ENCODE data around the gene CDC5L.
A peak's percentile ranks its signal among the peaks of the same experiment; 100 is the strongest.
"Not testable (repeated sequence)": the region's sequence is repeated elsewhere in the genome, so short reads cannot be mapped to it uniquely, and the experiment has no call there.

Gene CDC5L

DNA sequence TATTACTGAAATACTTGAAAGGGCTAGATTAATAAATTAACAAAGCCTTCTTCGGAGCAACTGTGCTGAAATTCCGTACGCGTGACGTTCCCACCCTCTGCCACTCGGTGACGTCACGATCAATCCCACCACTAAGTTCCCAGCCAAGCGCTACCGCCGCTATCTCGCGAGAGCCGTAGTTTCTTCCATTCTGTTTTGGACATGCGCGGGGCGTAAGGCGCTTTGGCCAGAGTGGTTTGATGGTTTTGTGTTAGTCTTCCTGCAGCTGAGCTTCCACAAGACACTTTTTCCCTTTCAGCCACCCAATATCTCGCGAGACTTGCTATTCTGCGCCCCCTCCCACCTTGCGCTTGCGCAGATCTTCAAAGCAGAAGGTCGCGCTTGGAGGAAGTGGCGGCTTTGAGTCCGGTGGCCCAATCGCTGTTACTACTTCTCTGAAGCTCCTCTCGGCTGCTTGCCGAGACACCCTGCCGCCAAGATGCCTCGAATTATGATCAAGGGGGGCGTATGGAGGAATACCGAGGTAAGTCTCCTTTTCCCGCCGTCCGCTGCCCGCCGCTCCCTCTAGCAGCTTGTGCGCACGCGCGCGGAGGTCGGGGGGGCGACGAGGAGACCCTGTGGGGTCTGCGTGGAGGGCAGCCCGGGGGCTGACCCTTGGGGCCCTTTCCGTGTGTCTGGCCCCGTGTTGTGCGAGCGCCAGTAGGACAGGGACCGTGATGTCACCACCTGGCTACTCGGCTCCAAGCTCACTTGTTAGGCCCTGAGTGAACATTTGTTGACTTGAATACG, at the start of gene CDC5L:
CDC5L (plus strand) TSS at position 361 of the 789 bp plus-strand sequence; CDS start at position 479, 118 bp downstream.
- DNase-seq, result peak; percentile 81 to 96 (median 92)
- intact Hi-C loops (cut with DNase I), result no loop called here

DNA sequence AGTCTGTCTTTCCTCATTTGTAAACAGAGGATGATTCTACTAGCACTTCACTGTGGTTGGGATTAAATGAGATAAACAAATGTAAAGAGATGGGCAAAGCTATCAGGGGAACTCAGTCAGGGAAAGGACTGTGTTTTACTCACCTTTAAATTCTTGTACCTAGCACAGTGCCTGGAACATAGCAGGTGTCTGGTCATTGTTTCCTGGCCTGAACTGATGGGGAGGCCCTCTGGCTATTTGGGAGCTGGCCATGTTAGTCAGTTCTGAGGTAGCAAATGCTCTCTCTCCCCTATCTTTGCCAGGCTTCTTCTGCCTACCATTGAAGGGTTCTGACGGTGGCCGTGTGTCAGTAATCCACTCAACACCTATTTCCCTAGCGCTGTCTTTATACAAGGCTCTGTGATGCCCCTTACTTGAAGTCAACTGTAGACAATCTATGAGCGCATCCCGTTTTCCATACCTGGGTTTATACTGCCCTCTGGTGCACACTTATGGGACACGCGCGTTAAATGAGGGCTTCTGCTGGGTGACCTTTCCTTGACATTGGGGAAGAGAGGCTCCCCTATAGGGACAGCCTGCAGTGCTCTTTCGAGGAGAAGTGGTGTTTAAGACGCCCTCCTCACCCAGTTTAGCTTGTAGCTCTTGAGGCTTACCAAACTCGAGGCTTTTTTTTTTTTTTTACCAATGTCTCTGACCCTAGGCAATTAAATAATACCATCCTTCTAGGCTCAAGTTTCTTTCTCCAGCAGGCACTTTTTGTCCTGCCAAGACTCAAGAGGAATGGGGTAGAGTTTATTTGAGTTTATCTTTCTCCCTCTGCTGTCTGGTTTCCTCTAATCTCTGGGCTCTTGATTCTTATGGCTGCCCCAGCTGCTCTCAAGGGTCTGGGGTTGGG, 49.0 kb upstream of the CDC5L start:
- peak; percentile 30 to 87 (median 70) for DNase-seq
- intact Hi-C loops (cut with DNase I), result loop anchor here (5.0 to 10.0 kb wide), 2 partner anchors 71 to 164 kb away; partner anchors contain the start of gene NFKBIE

DNA sequence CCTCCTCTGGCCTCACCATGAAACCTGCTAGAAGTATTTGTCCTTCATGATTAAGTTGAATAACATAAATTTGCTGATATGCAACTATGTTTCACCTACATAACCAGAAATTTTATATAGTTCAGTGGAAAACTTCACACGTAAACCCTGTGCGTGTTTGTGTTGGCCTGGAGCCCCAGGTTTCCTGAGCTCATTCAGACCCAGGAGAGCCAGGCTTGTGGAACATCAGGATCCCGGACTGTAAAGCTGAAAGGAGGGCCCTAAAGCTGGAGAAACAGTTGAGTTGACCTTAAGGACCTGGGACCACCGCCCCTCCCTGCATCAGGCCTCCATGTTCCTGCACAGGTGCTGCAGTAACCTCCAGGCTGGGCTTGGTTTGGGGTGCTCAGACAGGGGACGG, 48.2 kb upstream of the CDC5L start:
- DNase-seq, result no peak
- intact Hi-C loops (cut with DNase I), result loop anchor here (5.0 to 10.0 kb wide), 2 partner anchors 72 to 164 kb away; partner anchors contain the start of gene NFKBIE

DNA sequence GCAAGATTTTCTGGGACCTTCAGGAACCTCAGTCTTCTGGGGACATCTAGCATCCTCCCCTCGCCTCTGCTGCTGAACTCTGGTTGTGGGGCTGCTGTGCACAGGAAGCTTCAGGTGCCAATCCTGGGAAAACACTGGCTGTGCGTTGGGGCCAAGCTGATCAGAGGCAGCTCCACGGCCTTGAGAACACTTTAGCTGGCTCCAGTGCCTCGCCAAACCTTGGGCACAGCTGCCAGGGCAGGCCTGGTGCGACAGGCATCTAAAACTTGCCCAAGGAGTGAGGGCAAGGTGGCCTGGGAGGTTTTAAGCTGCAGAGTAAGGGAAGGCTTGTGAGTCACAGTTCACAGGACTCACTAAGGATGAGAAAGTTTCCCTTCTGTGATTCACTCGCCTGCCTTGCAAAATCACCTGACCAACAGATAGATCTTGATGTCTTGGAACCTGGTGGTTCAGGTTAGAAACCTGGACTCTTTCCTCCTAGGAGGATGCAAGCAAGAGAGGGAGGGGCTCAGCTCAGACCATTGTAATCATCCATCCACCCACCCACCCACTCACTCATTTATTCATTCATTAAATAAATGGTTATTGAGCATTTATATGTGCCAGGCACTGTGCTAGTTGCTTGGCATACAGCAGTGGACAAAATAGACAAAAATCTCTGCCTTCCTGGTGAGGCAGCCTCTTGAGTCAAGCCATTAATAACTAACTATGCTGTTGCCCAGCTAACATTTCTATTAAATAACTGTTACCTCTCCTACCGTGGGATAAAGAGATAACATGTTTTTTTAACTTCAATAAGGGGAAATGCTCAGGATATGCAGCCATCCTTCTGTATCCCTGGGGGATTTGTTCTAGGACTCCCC, 47.5 kb upstream of the CDC5L start:
- intact Hi-C loops (cut with DNase I), result loop anchor here (5.0 to 10.0 kb wide), 2 partner anchors 73 to 165 kb away; partner anchors contain the start of gene NFKBIE
- no peak for DNase-seq

DNA sequence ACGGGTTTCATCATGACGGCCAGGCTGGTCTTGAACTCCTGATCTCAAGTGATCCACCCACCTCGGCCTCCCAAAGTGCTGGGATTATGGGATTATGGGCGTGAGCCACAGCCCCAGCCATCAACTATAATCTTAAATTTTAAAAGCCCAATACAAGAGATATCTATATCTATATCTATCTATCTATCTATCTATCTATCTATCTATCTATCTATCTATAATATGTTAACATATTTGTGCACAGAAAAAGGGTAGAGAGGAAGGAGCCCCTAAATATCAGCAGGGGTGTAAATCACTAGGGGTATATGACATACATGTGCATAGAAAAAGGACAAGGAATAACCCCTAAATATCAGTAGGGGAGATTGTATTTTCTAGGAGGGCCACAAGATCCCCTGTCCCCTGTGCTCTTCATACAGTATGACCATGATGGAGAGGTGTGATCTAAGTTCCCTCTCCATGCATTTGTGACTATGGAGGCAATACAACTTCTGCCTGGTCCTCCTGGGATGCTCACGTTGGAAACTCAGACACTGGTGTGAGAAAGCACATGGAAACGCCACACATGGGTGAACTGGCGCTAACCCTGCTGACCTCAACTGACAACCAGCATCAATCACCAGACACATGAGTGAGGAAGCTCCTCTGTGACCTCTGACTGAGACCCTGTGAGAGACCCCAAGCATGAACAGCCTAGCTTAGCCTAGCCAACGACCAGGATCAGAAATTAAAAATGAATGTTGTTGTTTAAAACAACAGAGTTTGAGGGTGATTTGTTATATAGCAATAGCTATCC, 46.2 kb upstream of the CDC5L start:
- intact Hi-C loops (cut with DNase I), result no loop called here
- DNase-seq, result no peak

DNA sequence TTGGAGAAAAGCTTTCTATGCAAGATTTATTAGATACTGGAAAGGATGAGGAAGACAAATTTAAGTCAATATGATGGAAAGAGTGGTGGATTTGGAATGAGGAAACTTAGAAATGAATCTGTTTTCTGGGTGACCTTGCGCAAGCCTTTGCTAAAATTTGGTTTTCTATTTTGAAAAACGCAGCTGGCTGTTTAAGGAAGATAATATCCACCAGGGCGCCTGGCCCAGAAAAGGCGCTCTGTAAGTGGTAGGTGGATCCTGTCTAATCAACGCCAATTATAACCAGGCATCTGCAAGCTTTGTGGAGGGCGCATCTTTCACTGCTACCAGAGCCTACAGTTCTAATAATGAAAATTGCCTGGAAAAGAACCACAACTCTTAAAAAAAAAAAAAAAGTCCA, 45.5 kb upstream of the CDC5L start:
- intact Hi-C loops (cut with DNase I), result no loop called here
- DNase-seq, result peak in 22 of 42 donors; percentile 13 to 72 (median 31)

DNA sequence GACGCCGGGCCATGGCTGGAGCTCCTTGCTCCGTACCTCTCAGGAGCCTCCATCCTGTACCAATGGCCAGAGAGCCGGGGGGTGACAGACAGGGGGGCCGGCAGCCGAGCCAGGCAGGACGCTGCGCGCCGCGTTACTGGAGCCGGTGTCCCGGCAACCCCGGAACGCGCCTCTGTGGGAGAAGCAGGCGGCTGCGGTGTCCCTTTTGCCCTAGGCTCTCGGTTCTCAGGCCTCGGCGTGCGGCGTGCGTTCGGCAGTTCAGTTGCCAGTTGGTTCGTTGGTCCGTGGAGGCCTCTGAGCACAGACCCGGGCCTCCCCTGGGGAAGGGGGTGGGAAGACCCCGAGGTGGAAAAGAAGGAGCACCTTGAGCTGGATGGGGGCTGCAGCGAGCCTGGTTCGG, 45.0 kb upstream of the CDC5L start, which contains the start of gene SPATS1:
SPATS1 (plus strand) TSS at position 162 of the 400 bp plus-strand sequence. CDS start 446 bp downstream, outside the sequence.
- peak in 32 of 42 donors; percentile 6 to 64 (median 24) for DNase-seq

DNA sequence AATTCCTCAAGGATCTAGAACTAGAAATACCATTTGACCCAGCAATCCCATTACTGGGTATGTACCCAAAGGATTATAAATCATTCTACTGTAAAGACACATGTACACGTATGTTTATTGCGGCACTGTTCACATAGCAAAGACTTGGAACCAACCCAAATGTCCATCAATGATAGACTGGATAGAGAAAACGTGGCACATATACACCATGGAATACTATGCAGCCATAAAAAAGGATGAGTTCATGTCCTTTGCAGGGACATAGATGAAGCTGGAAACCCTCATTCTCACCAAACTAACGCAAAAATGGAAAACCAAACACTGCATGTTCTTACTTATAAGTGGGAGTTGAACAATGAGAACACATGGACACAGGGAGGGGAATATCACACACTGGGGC, 40.7 kb upstream of the CDC5L start:
- DNase-seq; intact Hi-C loops (cut with DNase I): not testable (repeated sequence)

More for the DNA sequence above, 45.0 kb upstream of the CDC5L start, which contains the start of gene SPATS1:
- intact Hi-C loops (cut with DNase I), result no loop called here

DNA sequence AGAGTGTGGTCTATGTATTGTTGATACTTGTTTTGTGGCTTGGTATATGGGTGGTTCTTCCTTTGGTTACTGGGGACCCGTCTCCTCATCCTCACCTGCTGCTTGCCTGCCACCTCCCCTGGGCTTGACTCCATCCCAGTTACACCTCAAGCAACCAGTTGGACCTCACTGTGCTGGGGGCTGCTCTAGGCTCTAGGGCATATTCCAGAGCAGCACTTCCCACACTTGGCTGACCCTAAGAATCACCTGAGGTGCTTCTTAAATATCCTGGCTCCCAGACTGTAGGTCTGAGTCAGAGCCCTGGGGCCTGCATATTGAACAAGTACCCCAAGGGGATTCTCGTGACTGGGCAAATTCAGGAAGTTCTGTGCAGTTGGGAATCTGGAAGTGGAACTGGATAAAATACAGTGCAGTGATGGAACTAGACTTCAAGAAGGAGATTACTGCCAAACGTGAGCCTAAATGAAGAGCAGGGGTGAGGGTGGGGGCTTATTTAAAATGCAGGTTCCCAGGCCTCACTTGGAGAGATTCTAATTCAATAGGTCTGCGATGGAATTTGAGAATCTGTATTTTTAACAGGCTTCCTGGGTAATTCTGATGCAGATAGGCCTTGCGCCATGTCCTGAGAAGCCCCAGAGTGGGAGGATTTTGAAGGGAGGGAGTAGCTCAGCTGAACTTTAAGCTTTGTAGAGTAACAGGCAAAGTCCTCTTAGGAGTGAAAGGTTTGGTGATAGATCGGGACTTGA, 37.4 kb upstream of the CDC5L start:
- intact Hi-C loops (cut with DNase I), result no loop called here
- no peak for DNase-seq

DNA sequence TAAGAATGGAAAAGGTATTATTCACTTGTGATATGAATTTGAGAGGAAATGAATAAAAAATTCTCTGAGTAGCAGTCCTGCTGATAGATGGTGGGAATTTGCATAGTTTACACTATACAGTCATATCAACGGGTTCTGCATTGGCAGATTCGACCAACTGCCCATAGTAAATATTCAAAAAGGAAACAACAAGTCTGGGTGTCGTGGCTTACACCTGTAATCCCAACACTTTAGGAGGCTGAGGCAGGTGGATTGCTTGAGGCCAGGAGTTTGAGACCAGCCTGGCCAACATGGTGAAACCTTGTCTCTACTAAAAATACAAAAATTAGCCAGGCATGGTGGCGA, 36.9 kb upstream of the CDC5L start:
- DNase-seq; intact Hi-C loops (cut with DNase I): not testable (repeated sequence)

DNA sequence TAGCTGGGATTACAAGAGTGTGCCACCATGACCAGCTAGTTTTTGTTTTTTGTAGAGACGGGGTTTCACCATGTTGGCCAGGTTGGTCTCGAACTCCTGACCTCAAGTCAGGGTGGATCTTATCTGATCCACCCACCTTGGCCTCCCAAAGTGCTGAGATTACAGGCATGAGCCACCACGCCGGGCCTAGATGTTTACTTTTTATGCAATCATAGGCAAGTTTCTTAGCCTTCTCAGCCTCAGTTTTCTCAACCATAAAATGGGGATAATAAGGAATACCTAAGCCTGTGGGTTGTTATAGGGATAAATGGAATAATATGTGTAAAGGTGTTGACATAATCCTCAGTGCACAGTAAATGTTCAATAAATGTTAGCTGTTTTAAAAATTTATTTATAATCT, 35.2 kb upstream of the CDC5L start:
- intact Hi-C loops (cut with DNase I), result no loop called here
- no peak for DNase-seq

DNA sequence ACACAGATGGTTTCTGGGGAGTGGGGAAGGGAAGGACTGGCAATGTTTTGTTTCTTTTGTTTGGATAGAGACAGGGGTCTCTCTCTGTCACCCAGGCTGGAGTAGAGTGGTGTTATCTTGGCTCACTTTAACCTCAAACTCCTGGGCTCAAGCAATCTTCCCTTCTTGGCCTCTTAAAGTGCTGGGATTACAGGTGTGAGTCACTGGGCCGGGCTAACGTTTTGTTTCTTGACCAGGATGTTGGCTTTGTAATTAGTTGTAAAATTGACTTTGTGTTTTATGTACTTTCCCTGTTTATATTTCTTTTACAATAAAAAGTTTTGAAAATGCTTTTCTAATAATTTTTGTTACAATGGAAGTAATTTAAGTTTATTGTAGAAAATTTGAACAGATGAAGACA, 34.2 kb upstream of the CDC5L start:
- DNase-seq, result peak in 1 of 42 donors; percentile 24
- intact Hi-C loops (cut with DNase I), result no loop called here

DNA sequence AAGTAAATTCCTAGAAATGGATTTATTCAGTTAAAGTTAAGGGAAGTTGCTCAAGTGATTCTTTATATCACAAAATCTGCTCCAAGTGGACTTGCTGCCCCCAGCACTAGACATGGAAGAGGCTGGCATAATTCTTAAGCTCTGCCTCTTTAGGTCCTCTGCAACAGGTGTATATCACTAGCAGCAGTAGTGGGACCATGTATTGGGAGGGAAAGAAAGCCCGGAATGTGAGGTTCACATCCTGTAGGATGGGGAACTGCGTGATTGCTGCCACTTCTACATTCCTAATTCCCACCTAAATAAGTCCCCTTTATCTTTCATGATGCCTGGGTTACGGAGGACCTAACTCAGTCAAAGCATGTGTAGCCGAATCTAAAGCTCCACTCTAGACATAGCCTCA, 31.9 kb upstream of the CDC5L start:
- intact Hi-C loops (cut with DNase I), result no loop called here
- DNase-seq, result no peak

DNA sequence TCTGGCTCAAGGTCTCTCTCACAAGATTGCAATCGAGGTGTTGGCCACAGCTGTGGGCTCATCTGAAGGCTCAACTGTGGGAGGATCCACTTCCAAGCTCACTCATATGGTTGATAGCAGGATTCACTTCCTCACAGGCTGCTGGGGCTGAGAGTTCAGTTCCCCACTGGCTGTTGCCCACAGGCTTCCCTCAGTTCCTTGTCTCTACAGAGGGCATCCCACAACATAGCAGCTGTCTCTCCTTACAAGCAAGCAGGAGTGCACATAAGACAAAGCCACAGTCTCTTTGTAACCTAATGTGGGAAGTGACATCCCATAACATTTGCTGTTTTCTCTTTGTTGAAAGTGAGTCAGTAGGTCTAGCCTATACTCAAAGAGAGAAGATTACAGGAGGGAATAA, 31.0 kb upstream of the CDC5L start:
- intact Hi-C loops (cut with DNase I), result no loop called here
- no peak for DNase-seq

DNA sequence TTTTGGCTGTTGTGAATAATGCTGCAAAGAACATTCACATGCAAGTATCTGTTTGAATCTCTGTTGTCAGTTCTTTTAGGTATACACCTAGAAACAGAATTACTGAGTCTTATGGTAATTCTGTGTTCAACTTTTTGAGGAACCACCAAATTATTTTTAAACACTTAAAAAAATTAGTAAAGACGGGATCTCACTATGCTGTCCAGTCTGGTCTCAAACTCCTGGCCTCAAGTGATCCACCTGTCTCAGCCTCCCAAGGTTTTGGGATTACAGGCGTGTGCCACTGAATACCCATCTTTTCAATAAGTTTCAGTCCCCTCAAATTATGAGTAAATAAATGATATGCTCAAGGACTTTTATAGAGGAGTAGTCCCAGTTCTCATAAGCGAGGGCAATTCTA, 27.5 kb upstream of the CDC5L start:
- DNase-seq, result no peak
- intact Hi-C loops (cut with DNase I), result no loop called here

DNA sequence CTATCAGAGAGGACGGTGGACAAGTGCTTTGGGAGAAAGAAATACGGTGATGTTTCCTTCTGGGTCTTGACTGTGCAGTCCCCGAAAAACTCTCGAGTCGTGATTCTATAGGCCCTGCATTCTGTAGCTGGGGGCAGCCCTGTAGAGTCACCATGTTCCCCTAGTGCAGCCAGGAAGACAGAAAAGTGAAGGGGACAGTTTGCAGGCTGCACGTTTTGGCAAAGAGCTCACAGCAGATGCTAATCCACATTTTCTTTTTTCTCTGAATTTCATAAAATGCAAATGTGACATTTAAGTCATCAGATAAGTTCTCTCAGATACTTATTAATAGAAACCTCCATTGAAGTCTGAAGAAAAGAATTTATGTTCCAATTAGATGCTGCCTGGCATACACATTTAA, 25.6 kb upstream of the CDC5L start:
- intact Hi-C loops (cut with DNase I), result no loop called here
- peak in 1 of 42 donors; percentile 15 for DNase-seq

DNA sequence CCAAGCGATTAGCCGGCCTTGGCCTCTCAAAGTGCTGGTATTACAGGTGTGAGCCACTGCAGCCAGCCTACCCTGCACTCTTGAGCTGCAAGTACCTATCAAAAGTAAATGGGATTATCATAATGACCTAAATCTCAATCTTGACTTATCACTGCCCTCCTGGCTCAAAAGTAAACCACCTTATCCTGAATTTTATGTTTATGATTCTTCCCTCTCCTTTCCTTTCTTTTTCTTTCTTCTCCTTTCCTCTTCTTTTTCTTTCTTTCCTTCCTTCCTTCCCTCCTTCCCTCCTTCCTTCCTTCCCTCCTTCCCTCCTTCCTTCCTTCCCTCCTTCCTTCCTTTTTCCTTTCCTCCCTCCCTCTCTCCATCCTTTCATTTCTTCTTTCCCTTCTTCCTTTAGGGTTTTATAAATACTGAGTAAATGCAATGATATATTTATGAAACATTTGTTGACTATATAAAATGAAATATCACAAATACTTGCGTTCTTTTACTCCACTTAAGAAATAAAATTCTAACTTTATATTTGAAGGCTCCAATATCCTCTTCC, 24.1 kb upstream of the CDC5L start:
- intact Hi-C loops (cut with DNase I), result no loop called here
- DNase-seq, result no peak

Measured in head of caudate nucleus (tissue), 42 donors.